KMS-11 (cell line): ENCODE data around the gene MGAT3.
A peak's percentile ranks its signal among the peaks of the same experiment; 100 is the strongest.

Experiments
- H2AFZ ChIP-seq: fragments of 200-600 bp; sonication (generic); 2 replicates; pipeline ENCODE4 v1.6.1; 2016; ENCODE audit warnings: antibody characterized with exemption, mixed run types, low read depth
- H3K27ac ChIP-seq: fragments of 200-600 bp; sonication (generic); 2 replicates; pipeline ENCODE4 v1.6.1; 2016; ENCODE audit warnings: mild to moderate bottlenecking, mixed run types
- H3K27me3 ChIP-seq: fragments of 200-600 bp; sonication (generic); 2 replicates; pipeline ENCODE4 v1.6.1; 2017; ENCODE audit warnings: mild to moderate bottlenecking, low read depth, mixed run types, moderate library complexity; ENCODE audit not compliant: insufficient read depth
- H3K36me3 ChIP-seq: fragments of 200-600 bp; sonication (generic); 2 replicates; pipeline ENCODE4 v1.6.1; 2017; ENCODE audit warnings: mild to moderate bottlenecking, mixed run types; ENCODE audit not compliant: insufficient read depth
- H3K4me1 ChIP-seq: fragments of 200-600 bp; sonication (generic); 2 replicates; pipeline ENCODE4 v1.6.1; 2016; ENCODE audit warnings: mild to moderate bottlenecking, low read depth, mixed run types; ENCODE audit not compliant: poor library complexity, severe bottlenecking
- H3K4me2 ChIP-seq: fragments of 200-600 bp; sonication (generic); 2 replicates; pipeline ENCODE4 v1.7.0; 2016; ENCODE audit warnings: mild to moderate bottlenecking, mixed run types
- H3K4me3 ChIP-seq: fragments of 200-600 bp; sonication (generic); IDR thresholded peaks from 2 replicates; pipeline ENCODE4 v1.6.1; 2017; ENCODE audit warnings: low read depth, low read length, mixed read lengths; ENCODE audit not compliant: insufficient read depth
- H3K79me2 ChIP-seq: fragments of 200-600 bp; sonication (generic); 2 replicates; pipeline ENCODE4 v1.6.1; 2016; ENCODE audit warnings: low read depth, mixed run types; ENCODE audit not compliant: insufficient read depth
- H3K9ac ChIP-seq: fragments of 200-600 bp; sonication (generic); 2 replicates; pipeline ENCODE4 v1.6.1; 2016; ENCODE audit warnings: mild to moderate bottlenecking, mixed run types
- H4K20me1 ChIP-seq: fragments of 200-600 bp; sonication (generic); 2 replicates; pipeline ENCODE4 v1.6.1; 2016; ENCODE audit warnings: mild to moderate bottlenecking, mixed run types; ENCODE audit not compliant: insufficient read depth
- TF ChIP-seq, protein P1 (sequence below): fragments of 200-600 bp; sonication (generic); conservative IDR thresholded peaks from 2 replicates; pipeline ENCODE4 v1.6.1; 2017; ENCODE audit warnings: low read depth, mild to moderate bottlenecking, antibody characterized with exemption, low read length, moderate library complexity, mixed read lengths

Gene MGAT3, protein sequence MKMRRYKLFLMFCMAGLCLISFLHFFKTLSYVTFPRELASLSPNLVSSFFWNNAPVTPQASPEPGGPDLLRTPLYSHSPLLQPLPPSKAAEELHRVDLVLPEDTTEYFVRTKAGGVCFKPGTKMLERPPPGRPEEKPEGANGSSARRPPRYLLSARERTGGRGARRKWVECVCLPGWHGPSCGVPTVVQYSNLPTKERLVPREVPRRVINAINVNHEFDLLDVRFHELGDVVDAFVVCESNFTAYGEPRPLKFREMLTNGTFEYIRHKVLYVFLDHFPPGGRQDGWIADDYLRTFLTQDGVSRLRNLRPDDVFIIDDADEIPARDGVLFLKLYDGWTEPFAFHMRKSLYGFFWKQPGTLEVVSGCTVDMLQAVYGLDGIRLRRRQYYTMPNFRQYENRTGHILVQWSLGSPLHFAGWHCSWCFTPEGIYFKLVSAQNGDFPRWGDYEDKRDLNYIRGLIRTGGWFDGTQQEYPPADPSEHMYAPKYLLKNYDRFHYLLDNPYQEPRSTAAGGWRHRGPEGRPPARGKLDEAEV

DNA sequence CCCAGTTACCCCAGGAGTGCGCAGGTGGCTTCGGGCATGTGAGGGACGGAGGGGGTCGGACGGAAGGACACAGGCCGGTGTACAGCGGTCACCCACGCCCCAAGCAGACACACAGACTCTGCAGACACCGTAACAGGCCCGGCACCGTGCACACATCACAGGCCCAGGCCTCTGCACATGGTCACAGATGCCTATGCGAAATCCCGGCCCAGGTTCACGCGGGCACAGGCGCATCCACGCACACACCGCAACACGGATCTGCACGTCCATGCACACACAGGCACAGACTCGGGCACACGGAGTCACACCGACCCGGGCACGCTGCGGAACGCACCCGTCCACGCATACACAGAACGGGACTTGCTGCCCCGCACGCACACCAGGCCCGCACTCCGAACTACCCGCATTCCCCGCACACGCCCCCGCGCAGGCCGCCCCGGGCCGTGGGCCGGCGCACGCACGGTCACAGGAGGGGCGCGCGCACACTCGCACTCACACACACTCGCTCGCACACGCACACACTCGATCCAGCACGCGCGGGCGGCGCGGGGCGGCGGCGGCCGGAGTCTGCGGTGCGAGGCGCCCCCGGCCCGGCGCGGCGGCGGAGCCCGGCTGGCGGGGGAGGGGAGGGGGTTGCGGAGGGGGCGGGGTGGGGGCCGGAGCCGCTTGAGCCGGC lies at the start of gene MGAT3:
MGAT3 (plus strand) TSS at position 491 of the 676 bp plus-strand sequence. CDS start 30,336 bp downstream, outside the sequence.
- TF ChIP-seq, protein P1, sequence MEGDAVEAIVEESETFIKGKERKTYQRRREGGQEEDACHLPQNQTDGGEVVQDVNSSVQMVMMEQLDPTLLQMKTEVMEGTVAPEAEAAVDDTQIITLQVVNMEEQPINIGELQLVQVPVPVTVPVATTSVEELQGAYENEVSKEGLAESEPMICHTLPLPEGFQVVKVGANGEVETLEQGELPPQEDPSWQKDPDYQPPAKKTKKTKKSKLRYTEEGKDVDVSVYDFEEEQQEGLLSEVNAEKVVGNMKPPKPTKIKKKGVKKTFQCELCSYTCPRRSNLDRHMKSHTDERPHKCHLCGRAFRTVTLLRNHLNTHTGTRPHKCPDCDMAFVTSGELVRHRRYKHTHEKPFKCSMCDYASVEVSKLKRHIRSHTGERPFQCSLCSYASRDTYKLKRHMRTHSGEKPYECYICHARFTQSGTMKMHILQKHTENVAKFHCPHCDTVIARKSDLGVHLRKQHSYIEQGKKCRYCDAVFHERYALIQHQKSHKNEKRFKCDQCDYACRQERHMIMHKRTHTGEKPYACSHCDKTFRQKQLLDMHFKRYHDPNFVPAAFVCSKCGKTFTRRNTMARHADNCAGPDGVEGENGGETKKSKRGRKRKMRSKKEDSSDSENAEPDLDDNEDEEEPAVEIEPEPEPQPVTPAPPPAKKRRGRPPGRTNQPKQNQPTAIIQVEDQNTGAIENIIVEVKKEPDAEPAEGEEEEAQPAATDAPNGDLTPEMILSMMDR = no peak
- H3K27ac ChIP-seq = 0 out of 2 replicates have a peak within 1 kb of the TSS, but pooled peaks have one; percentile 22
- no peaks in the 10 kb centered on the region for H4K20me1 ChIP-seq
- no peaks in the 10 kb centered on the region for H3K27me3 ChIP-seq
- peaks cover 36% of the 10 kb centered on the region for H3K4me1 ChIP-seq
- peak within 1 kb of the TSS; percentile 17; the same call in 1 of the 2 replicates for H3K4me2 ChIP-seq
- H3K79me2 ChIP-seq = peaks cover 86% of the 10 kb centered on the region
- H3K36me3 ChIP-seq = peaks cover 3% of the 10 kb centered on the region; the same call in 1 of the 2 replicates
- no peak within 1 kb of the TSS for H2AFZ ChIP-seq
- peak within 1 kb of the TSS; percentile 47; the same call in 1 of the 2 replicates for H3K9ac ChIP-seq
- no peak within 1 kb of the TSS for H3K4me3 ChIP-seq

DNA sequence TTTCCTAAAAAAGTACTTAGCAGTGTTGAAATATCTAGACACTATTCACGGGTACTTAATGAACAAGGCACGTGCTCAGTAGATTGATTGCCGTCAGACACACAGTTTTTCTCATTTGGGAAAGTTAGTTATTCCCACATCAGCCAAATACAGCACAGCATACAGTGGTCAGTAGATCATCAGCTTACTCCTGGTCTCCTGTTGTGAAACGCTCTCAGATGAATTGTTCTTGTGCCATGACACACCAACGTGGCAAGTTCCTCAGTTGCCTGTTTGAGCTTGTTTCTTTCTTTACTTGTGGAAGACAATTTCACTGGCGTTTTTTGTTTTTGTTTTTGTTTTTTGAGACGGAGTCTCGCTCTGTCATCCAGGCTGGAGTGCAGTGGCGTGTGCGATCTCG lies 48.6 kb upstream of the MGAT3 start:
- TF ChIP-seq, protein P1 = no peak
- H3K79me2 ChIP-seq = peaks cover 12% of the 10 kb centered on the region; the same call in 1 of the 2 replicates
- no peak overlapping the region for H3K9ac ChIP-seq
- peaks cover 23% of the 10 kb centered on the region for H3K4me1 ChIP-seq
- no peaks in the 10 kb centered on the region for H3K36me3 ChIP-seq
- no peak overlapping the region for H3K27ac ChIP-seq
- H4K20me1 ChIP-seq = no peaks in the 10 kb centered on the region
- no peak overlapping the region for H2AFZ ChIP-seq
- no peak overlapping the region for H3K4me2 ChIP-seq
- H3K4me3 ChIP-seq = no peak overlapping the region
- H3K27me3 ChIP-seq = no peaks in the 10 kb centered on the region

DNA sequence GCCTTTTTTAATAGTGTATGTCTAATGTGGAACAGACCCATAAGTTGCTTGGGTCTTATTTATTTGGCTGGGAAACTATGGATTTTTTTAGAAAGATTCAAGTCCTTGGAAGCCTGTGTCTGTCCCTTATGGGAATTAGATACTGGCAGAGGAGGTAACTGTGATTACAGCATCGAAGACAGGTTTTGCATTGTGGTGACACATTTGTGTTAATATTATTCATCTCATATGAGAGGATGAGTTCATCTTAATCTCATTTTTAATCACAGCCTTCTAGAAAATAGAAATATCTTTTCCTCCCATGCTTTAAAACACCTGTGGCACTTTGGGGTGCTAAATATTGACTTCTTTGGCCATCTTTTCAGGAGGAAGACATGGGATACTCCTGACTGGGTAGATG lies 48.0 kb upstream of the MGAT3 start:
- H3K4me2 ChIP-seq = no peak overlapping the region

DNA sequence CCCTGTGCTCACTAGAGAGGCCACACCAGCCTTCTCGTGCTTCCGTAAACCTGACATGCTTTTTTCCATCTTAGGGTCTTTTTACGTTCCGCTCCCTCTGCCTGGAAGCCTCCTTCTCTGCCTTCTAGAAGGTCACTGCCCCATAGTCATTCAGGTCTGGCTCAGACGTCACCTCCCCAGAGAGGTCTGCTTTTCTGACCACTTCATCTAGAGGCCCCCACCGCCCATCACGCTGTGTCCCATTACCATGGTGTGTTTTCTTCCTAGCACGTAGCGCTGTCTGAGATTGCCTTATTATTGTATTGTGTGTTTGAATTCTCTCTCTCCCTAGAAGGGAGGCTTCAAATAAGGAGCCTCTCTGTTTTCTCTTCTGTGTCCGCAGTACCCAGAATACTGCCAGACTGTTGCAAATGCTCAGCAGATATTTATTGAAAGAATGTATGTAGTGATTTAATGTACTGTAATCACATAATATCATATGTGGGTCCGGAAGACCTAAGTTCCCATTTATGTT lies 47.2 kb upstream of the MGAT3 start:
- Histone ChIP-seq H3K79me2 (peaks cover 12% of the 10 kb centered on the region; the same call in 1 of the 2 replicates), H3K4me3 (no peak overlapping the region), H3K36me3 (no peaks in the 10 kb centered on the region), H3K4me2 (no peak overlapping the region), H3K27me3 (no peaks in the 10 kb centered on the region), H3K4me1 (peaks cover 26% of the 10 kb centered on the region), H3K9ac (no peak overlapping the region), H2AFZ (no peak overlapping the region), H4K20me1 (no peaks in the 10 kb centered on the region), H3K27ac (no peak overlapping the region)
- TF ChIP-seq, protein P1 = no peak

More for the DNA sequence above, 48.0 kb upstream of the MGAT3 start:
- TF ChIP-seq, protein P1 = no peak
- Histone ChIP-seq H3K36me3 (no peaks in the 10 kb centered on the region), H3K79me2 (peaks cover 12% of the 10 kb centered on the region; the same call in 1 of the 2 replicates), H3K4me1 (peaks cover 26% of the 10 kb centered on the region), H2AFZ (no peak overlapping the region), H3K27me3 (no peaks in the 10 kb centered on the region), H3K4me3 (no peak overlapping the region), H3K27ac (no peak overlapping the region), H3K9ac (no peak overlapping the region), H4K20me1 (no peaks in the 10 kb centered on the region)
